ENCODE data around the gene CCP110. TPM values are rescaled to one million over a fixed set of nuclear protein-coding genes. Genes with fewer than 3 reads are reported as not detected.

CCP110 gene
- total RNA-seq, 1 experiment from 2014 or later = 42.1 TPM

DNA sequence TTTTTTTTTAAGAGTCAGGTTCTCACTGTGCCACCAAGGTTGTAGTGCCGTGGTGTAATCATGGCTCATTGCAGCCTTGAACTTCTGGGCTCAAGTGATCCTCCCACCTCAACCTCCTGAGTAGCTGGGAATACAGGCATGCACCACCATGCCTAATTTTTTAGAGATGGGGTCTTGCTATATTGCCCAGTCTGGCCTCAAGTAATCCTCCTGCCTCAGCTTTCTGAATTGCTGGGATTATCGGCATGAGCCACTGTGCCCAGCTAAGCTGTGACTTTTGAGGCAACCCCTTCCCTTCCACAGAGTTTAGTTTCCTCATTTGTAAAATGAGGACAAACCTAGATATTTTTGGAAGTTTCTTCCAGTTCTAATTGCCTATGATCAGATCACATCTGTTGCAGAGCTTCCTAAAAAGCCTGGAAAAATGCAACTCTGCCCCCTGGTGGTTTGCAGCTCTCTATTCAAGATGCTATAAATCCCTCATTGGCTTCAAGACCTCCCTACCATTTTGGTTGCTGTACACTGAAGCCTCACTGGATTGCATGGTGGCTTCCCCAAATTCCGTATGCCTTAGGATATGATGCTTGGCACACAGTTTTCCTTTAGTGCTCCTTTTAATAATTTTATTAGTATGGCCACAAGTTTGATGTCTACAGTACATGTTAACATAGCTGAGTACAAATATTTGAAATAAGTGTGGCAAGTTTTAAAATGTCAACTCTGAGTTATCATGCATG is 21.2 kb upstream of the CCP110 start:
- no TSS peak for BruUV-seq (replicated peaks)
- POLR2A ChIA-PET (ENCODE audit: low non-redundant PET) = interaction anchor here (0.6 kb wide), 1 partner anchor 89 kb away, joined by 11 read pairs; no protein-coding TSS in a partner anchor
- peaks cover 31% of the 10 kb centered on the region for H3K36me3 ChIP-seq (ENCODE audit: insufficient read depth, low read length, poor library complexity, severe bottlenecking)

DNA sequence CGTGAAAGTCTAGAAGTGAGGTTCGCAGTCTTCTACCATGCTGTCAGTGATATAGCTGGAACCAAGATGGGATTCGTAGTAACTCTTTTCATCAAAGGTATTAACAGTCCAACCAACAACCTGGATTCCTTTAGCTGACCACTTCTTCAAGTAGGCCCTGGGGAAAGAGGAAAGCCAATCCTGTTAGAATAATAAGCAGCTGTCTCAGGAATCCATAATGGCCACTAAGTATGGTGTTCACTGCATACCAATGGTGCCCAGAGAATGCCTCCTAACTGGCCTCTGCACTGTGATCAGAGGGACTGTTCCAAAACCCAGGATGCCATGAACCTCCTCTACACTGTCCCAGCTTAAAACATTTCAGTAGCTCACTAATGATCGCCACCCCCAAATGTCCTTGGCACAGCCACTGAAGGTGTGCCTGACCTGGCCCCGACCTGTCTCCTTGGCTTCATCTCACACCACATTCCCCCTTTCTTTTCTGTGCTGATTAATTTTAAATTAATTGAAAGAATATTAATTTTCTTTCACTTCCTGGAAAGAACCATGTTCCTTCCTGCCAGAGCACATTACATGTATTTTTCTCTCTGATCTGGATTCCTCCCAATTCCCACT is 20.2 kb upstream of the CCP110 start:
- CTCF ChIA-PET = interaction anchor here (0.5 to 2.3 kb wide), 4 partner anchors 87 to 418 kb away, joined by 6 to 18 read pairs (median 8); no protein-coding TSS in a partner anchor
- intact Hi-C loops (cut with micrococcal nuclease; ENCODE audit: unreplicated experiment) = no loop called here
- no TSS peak for BruUV-seq (replicated peaks)
- no peak overlapping the region for H3K27ac ChIP-seq (ENCODE audit: low read depth, low read length, poor library complexity, severe bottlenecking)
- H3K27me3 ChIP-seq (replicated peaks; ENCODE audit: insufficient read depth, low read depth, low read length, poor library complexity) = no peaks in the 10 kb centered on the region
- H3K9me3 ChIP-seq (ENCODE audit: low read depth, low read length, poor library complexity, severe bottlenecking) = no peaks in the 10 kb centered on the region
- H3K4me3 ChIP-seq (ENCODE audit: low read depth, low read length, poor library complexity, severe bottlenecking) = no peak overlapping the region
- no peaks in the 10 kb centered on the region for H3K4me1 ChIP-seq (ENCODE audit: insufficient read depth, low read length, poor library complexity, severe bottlenecking)
- POLR2A ChIA-PET (ENCODE audit: low non-redundant PET) = no interaction called here
- H3K36me3 ChIP-seq (ENCODE audit: insufficient read depth, low read length, poor library complexity, severe bottlenecking) = peaks cover 31% of the 10 kb centered on the region
- no peak for TF ChIP-seq EZH2 (IDR thresholded peaks at IDR 0.05; ENCODE audit: borderline replicate concordance, low read depth, low read length, poor library complexity, severe bottlenecking)
- TF ChIP-seq, protein P1, sequence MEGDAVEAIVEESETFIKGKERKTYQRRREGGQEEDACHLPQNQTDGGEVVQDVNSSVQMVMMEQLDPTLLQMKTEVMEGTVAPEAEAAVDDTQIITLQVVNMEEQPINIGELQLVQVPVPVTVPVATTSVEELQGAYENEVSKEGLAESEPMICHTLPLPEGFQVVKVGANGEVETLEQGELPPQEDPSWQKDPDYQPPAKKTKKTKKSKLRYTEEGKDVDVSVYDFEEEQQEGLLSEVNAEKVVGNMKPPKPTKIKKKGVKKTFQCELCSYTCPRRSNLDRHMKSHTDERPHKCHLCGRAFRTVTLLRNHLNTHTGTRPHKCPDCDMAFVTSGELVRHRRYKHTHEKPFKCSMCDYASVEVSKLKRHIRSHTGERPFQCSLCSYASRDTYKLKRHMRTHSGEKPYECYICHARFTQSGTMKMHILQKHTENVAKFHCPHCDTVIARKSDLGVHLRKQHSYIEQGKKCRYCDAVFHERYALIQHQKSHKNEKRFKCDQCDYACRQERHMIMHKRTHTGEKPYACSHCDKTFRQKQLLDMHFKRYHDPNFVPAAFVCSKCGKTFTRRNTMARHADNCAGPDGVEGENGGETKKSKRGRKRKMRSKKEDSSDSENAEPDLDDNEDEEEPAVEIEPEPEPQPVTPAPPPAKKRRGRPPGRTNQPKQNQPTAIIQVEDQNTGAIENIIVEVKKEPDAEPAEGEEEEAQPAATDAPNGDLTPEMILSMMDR (conservative IDR thresholded peaks at IDR 0.05; ENCODE audit: low read depth, low read length) = no peak
- no peak for DNase-seq (ENCODE audit: low spot score)

More for the DNA sequence above, 21.2 kb upstream of the CCP110 start:
- no peaks in the 10 kb centered on the region for H3K9me3 ChIP-seq (ENCODE audit: low read depth, low read length, poor library complexity, severe bottlenecking)
- H3K27me3 ChIP-seq (replicated peaks; ENCODE audit: insufficient read depth, low read depth, low read length, poor library complexity) = no peaks in the 10 kb centered on the region
- intact Hi-C loops (cut with micrococcal nuclease; ENCODE audit: unreplicated experiment) = loop anchor here (1.0 kb wide), 2 partner anchors 113 to 416 kb away; no protein-coding TSS in a partner anchor
- no peaks in the 10 kb centered on the region for H3K4me1 ChIP-seq (ENCODE audit: insufficient read depth, low read length, poor library complexity, severe bottlenecking)
- H3K4me3 ChIP-seq (ENCODE audit: low read depth, low read length, poor library complexity, severe bottlenecking) = no peak overlapping the region
- DNase-seq (ENCODE audit: low spot score) = peak; percentile 82
- no peak overlapping the region for H3K27ac ChIP-seq (ENCODE audit: low read depth, low read length, poor library complexity, severe bottlenecking)
- CTCF ChIA-PET = interaction anchor here (0.5 to 2.3 kb wide), 8 partner anchors 14 to 417 kb away, joined by 3 to 18 read pairs (median 6); no protein-coding TSS in a partner anchor
- TF ChIP-seq, protein P1 (conservative IDR thresholded peaks at IDR 0.05; ENCODE audit: low read depth, low read length) = peak; percentile 87
- no peak for TF ChIP-seq EZH2 (IDR thresholded peaks at IDR 0.05; ENCODE audit: borderline replicate concordance, low read depth, low read length, poor library complexity, severe bottlenecking)

DNA sequence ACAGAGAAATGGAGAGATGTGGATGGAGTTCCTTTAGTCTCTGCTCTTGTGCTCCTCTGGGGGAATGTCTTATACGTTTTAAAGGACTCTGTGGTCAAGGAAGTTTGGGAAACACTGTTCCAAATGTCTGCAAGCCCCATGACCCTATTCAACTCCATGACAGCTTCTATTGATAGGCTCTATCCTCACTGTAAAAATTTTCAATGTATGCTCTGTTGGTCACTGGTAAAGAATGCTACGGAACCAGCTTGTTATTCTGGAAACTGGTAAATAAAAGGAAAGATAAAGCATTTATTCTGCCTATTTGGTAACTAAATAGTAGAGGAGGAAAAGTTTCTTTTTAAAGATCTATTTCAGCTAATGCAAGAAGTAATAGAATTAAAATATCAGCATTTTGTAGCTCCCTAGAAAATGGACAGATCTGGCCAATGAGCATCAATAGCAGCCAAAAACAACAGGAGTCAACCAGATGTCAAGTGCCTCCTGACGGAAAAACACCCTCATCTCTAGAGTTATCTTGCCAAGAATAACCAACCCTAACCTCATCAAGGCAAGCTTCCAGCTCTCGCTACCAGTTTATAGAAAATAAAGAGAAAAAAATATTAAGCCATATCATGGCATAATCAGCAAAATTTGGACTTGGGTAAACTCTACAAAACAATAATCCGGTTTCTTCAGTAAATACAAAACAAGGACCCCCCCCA is 18.0 kb upstream of the CCP110 start:
- no TSS peak for BruUV-seq (replicated peaks)
- no peak for TF ChIP-seq EZH2 (IDR thresholded peaks at IDR 0.05; ENCODE audit: borderline replicate concordance, low read depth, low read length, poor library complexity, severe bottlenecking)
- TF ChIP-seq, protein P1 (conservative IDR thresholded peaks at IDR 0.05; ENCODE audit: low read depth, low read length) = no peak
- no peak for DNase-seq (ENCODE audit: low spot score)
- Histone ChIP-seq H3K27me3 (replicated peaks; ENCODE audit: insufficient read depth, low read depth, low read length, poor library complexity) (no peaks in the 10 kb centered on the region), H3K9me3 (ENCODE audit: low read depth, low read length, poor library complexity, severe bottlenecking) (no peaks in the 10 kb centered on the region), H3K4me1 (ENCODE audit: insufficient read depth, low read length, poor library complexity, severe bottlenecking) (no peaks in the 10 kb centered on the region), H3K36me3 (ENCODE audit: insufficient read depth, low read length, poor library complexity, severe bottlenecking) (peaks cover 40% of the 10 kb centered on the region), H3K4me3 (ENCODE audit: low read depth, low read length, poor library complexity, severe bottlenecking) (no peak overlapping the region), H3K27ac (ENCODE audit: low read depth, low read length, poor library complexity, severe bottlenecking) (no peak overlapping the region)
- ChIA-PET CTCF (no interaction called here), POLR2A (ENCODE audit: low non-redundant PET) (no interaction called here)
- intact Hi-C loops (cut with micrococcal nuclease; ENCODE audit: unreplicated experiment) = no loop called here
